Mucosa of descending colon (tissue), 3 donors: ENCODE results near the gene HCLS1. TPM values are rescaled to one million over a fixed set of nuclear protein-coding genes. Genes with fewer than 3 reads are reported as not detected.

ENCODE experiments used
- ATAC-seq: fragments of 200-7000 bp; cut with Tn5 transposase; one replicate; pipeline ENCODE4 v1.9.1; 2020; ENCODE audit warnings: mild to moderate bottlenecking, moderate library complexity
- DNase-seq, 3 donors: peaks; one replicate each; pipeline ENCODE4 v3.0.0-alpha.2; 2020
- H3K36me3 ChIP-seq: fragments of 200-600 bp; one replicate; pipeline ENCODE4 v1.8.0; 2021; ENCODE audit warnings: low read depth, mild to moderate bottlenecking
- H3K4me1 ChIP-seq: fragments of 200-600 bp; one replicate; pipeline ENCODE4 v1.8.0; 2021; ENCODE audit warnings: low read depth, mild to moderate bottlenecking
- H3K4me3 ChIP-seq: fragments of 200-600 bp; one replicate; pipeline ENCODE4 v1.8.0; 2021; ENCODE audit warnings: mild to moderate bottlenecking
- H3K9me3 ChIP-seq: fragments of 200-600 bp; one replicate; pipeline ENCODE4 v1.8.0; 2021; ENCODE audit warnings: mild to moderate bottlenecking
- CTCF ChIP-seq: fragments of 200-600 bp; IDR thresholded peaks from one replicate; pipeline ENCODE4 v1.8.0; 2022; ENCODE audit warnings: antibody characterized with exemption, mild to moderate bottlenecking
- intact Hi-C, 2 donors: fragments of 100-400 bp; cut with DNase I in 1 of 2; cut with micrococcal nuclease in 1 of 2; formaldehyde crosslinking; loops; one replicate each; pipeline versions ENCODE4 v1.11.0 to v1.11.1; 2022; cut with DNase I, micrococcal nuclease
- long read RNA-seq, 2 donors: library from polyadenylated mRNA; unstranded; transcript quantifications; one replicate each; pipeline ENCODE4 v2.0.0, GENCODE V29; 2019 to 2021
- total RNA-seq, 3 donors: library from RNA; stranded (reverse); fragmentation: NEBNext Ultra II Directional in 2 of 3; extraction: Animal tissue kit (Norgen Biotek cat#: 25700) in 2 of 3; gene quantifications; one replicate each; pipeline versions ENCODE4 v1.2.1 to v1.2.4, GENCODE V29; 2021 to 2023
- donor health status: DM: no; HTN: no; CAD: no; lungs with moderate emphysema.
- donor health status: DM: no; HTN: no; CAD: no.
- donor health status: DM: no; HTN: yes; CAD: no.

Gene HCLS1
- total RNA-seq: 10 to 100 TPM in 2 of 3 donors, 1 to 10 TPM in 1; 8.8 to 32.1 (median 23.5) TPM
- long read RNA-seq, donor 1, transcript HCLS1-201 (14 exons, 2,000 nt): major isoform, 25 of 26 reads
- long read RNA-seq, donor 1, partial matches to known transcripts: 1 of 26 reads
- long read RNA-seq, donor 1, other reads (novel, unspliced or antisense): 0 of 26 reads
- long read RNA-seq, donor 2, transcript HCLS1-201 (14 exons, 2,000 nt): major isoform, 20 of 25 reads
- long read RNA-seq, donor 2, partial matches to known transcripts: 3 of 25 reads
- long read RNA-seq, donor 2, other reads (novel, unspliced or antisense): 1 of 25 reads

GRCh38 chr3:121660356-121661171 is at the start of gene HCLS1:
Gene HCLS1, minus strand, starts transcription at chr3:121660903. Its CDS starts 2,556 bp downstream, at chr3:121658347.
- intact Hi-C loops: no loop called here
- H3K4me3 ChIP-seq: no peak within 1 kb of the TSS
- peak; percentile 82 for ATAC-seq
- H3K36me3 ChIP-seq: peaks cover 7% of the 10 kb centered on the region
- no peaks in the 10 kb centered on the region for H3K9me3 ChIP-seq
- no peaks in the 10 kb centered on the region for H3K4me1 ChIP-seq
- DNase-seq: peak; percentile 58 to 74 (median 61)
- TF ChIP-seq CTCF: no peak

- Histone ChIP-seq H3K4me1 (no peaks in the 10 kb centered on the region), H3K4me3 (no peak overlapping the region), H3K9me3 (no peaks in the 10 kb centered on the region), H3K36me3 (peaks cover 4% of the 10 kb centered on the region)
- no peak for DNase-seq
- TF ChIP-seq CTCF: no peak
- intact Hi-C loops: no loop called here
- ATAC-seq: no peak
Measured at GRCh38 chr3:121710347-121710746, 49.6 kb upstream of the HCLS1 start.

GRCh38 chr3:121707531-121708273 is 47.0 kb upstream of the HCLS1 start:
- Histone ChIP-seq H3K4me3 (no peak overlapping the region), H3K4me1 (no peaks in the 10 kb centered on the region), H3K36me3 (no peaks in the 10 kb centered on the region), H3K9me3 (no peaks in the 10 kb centered on the region)
- ATAC-seq (peak; percentile 56), DNase-seq (no peak)
- intact Hi-C loops: no loop called here
- TF ChIP-seq CTCF: no peak

GRCh38 chr3:121705541-121705940 is 44.8 kb upstream of the HCLS1 start:
- no peak overlapping the region for H3K4me3 ChIP-seq
- DNase-seq (no peak), ATAC-seq (no peak)
- no peaks in the 10 kb centered on the region for H3K4me1 ChIP-seq
- TF ChIP-seq CTCF: no peak
- intact Hi-C loops: no loop called here
- H3K36me3 ChIP-seq: no peaks in the 10 kb centered on the region
- H3K9me3 ChIP-seq: no peaks in the 10 kb centered on the region

GRCh38 chr3:121703973-121704372 is 43.3 kb upstream of the HCLS1 start:
- H3K36me3 ChIP-seq: no peaks in the 10 kb centered on the region
- H3K4me3 ChIP-seq: no peak overlapping the region
- no peaks in the 10 kb centered on the region for H3K4me1 ChIP-seq
- no peak for TF ChIP-seq CTCF
- no peaks in the 10 kb centered on the region for H3K9me3 ChIP-seq
- no peak for ATAC-seq
- no peak for DNase-seq
- intact Hi-C loops: no loop called here
